Measurements from ENCODE around the gene FALEC. TPM values are rescaled to one million over a fixed set of nuclear protein-coding genes. Genes with fewer than 3 reads are reported as not detected.

Gene FALEC
- total and polyA plus RNA-seq, 9 of the 15 experiments (the other 6 are each of a cell fraction or from before 2014, with no cell fraction given) = 0.15 to 1.8 (median 0.53) TPM; not detected in 5

DNA sequence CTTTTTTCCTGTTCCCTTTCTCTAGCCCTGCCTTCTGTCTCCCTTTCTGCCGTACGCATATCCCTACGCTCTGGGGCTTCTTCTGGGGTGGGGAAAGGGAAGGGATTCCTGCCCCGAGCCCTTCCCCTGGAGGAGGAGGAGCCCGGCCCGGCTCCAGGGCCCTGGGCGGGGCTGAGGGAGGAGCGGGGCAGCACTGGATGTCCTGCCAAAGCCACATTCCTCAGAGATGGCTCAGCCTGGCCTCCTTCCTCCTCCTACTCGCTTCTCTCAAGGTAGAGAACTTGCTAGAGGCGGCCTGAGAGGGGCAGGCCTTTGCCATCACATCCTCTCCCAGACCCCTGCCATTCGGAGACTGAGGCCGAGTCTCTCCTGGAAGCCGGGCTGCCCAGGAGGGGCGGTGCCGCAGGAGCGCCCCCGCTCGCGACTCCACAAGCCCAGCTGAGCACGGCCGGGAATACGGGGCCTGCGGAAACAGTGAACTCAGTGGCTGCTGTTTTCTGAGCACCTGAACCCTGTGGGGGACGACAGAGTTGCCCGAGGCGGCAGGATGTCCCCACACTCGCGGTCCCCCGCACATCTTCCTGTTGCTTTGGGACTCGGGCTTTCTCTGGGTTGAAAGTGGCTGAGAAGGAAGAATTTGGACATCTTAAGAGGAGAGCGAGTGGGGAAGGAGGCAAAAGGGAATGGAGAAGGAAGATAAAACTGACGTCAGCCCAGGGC, 45.9 kb downstream of the FALEC start (continued):
- no peak for TF ChIP-seq REST (IDR thresholded peaks at IDR 0.05; ENCODE audit: borderline replicate concordance)
- TF ChIP-seq REST (CRISPR knock-in tag; IDR thresholded peaks at IDR 0.05; ENCODE audit: low read depth) = no peak
- TF ChIP-seq NFRKB (IDR thresholded peaks at IDR 0.05; ENCODE audit: low read depth) = peak; percentile 64; the same call in 1 of the 2 replicates
- TF ChIP-seq TCF7L2 (IDR thresholded peaks at IDR 0.05; ENCODE audit: low read depth, low read length) = no peak
- no peak for TF ChIP-seq ZNF12 (CRISPR knock-in tag; IDR thresholded peaks at IDR 0.05)
- TF ChIP-seq BMI1 (IDR thresholded peaks at IDR 0.05; ENCODE audit: low read length) = no peak
- no peak for TF ChIP-seq ZNF445 (CRISPR knock-in tag; IDR thresholded peaks at IDR 0.05; ENCODE audit: low read depth)
- no peak for TF ChIP-seq ARNT (IDR thresholded peaks at IDR 0.05)
- TF ChIP-seq PTRF (tag; IDR thresholded peaks at IDR 0.05) = no peak
- TF ChIP-seq NCOR1 (IDR thresholded peaks at IDR 0.05) = no peak
- TF ChIP-seq HOXB6 (CRISPR knock-in tag; IDR thresholded peaks at IDR 0.05; ENCODE audit: borderline replicate concordance) = no peak
- 0 out of 4 replicates have a peak, but pooled peaks of 1 of the 2 experiments have one; percentile 21 for TF ChIP-seq TRIM24 (IDR thresholded peaks at IDR 0.05)
- TF ChIP-seq SAFB (IDR thresholded peaks at IDR 0.05; ENCODE audit: borderline replicate concordance, low read depth, low read length) = no peak
- TF ChIP-seq, protein P1, sequence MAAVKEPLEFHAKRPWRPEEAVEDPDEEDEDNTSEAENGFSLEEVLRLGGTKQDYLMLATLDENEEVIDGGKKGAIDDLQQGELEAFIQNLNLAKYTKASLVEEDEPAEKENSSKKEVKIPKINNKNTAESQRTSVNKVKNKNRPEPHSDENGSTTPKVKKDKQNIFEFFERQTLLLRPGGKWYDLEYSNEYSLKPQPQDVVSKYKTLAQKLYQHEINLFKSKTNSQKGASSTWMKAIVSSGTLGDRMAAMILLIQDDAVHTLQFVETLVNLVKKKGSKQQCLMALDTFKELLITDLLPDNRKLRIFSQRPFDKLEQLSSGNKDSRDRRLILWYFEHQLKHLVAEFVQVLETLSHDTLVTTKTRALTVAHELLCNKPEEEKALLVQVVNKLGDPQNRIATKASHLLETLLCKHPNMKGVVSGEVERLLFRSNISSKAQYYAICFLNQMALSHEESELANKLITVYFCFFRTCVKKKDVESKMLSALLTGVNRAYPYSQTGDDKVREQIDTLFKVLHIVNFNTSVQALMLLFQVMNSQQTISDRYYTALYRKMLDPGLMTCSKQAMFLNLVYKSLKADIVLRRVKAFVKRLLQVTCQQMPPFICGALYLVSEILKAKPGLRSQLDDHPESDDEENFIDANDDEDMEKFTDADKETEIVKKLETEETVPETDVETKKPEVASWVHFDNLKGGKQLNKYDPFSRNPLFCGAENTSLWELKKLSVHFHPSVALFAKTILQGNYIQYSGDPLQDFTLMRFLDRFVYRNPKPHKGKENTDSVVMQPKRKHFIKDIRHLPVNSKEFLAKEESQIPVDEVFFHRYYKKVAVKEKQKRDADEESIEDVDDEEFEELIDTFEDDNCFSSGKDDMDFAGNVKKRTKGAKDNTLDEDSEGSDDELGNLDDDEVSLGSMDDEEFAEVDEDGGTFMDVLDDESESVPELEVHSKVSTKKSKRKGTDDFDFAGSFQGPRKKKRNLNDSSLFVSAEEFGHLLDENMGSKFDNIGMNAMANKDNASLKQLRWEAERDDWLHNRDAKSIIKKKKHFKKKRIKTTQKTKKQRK (IDR thresholded peaks at IDR 0.05; ENCODE audit: borderline replicate concordance, low read depth, low read length) = no peak
- 0 out of 4 replicates have a peak, but pooled peaks of 1 of the 2 experiments have one; percentile 25 for TF ChIP-seq SIN3A (IDR thresholded peaks at IDR 0.05; ENCODE audit: borderline replicate concordance in 2 of 2, control insufficient read depth in 1 of 2, low read depth in 2 of 2, low read length in 2 of 2)
- TF ChIP-seq CBX5 (IDR thresholded peaks at IDR 0.05; ENCODE audit: borderline replicate concordance, low read depth) = no peak
- TF ChIP-seq GTF2A2 (tag; IDR thresholded peaks at IDR 0.05) = no peak
- TF ChIP-seq JUNB (CRISPR knock-in tag; conservative IDR thresholded peaks at IDR 0.05) = 0 out of 2 replicates have a peak, but pooled peaks have one; percentile 45

Measured in K562 (cell line).